IMR-90 (cell line): Measurements from ENCODE around the gene NDRG4. TPM values are rescaled to one million over a fixed set of nuclear protein-coding genes. Genes with fewer than 3 reads are reported as not detected.

ENCODE experiments used
- ATAC-seq: fragments of 200-7000 bp; cut with Tn5 transposase; 2 replicates; pipeline ENCODE4 v1.9.1; 2020; ENCODE audit warnings: low read depth, mild to moderate bottlenecking, moderate library complexity
- BruUV-seq: library from RNA; stranded (reverse); fragments of 400-500 nt; replicated peaks from 2 replicates; lab custom pipeline; 2021; lab: Mats Ljungman, UMichigan
- CTCF ChIA-PET: fragments of 300-600 bp; formaldehyde crosslinking; extraction: SDS; loops from one replicate; lab custom pipeline; 2021; ENCODE audit warnings: antibody characterized with exemption; lab: Yijun Ruan, JAX
- POLR2A ChIA-PET: fragments of 300-600 bp; sonication (Branson Sonifier 250); formaldehyde crosslinking; loops from one replicate; lab custom pipeline; 2022; ENCODE audit warnings: antibody characterized with exemption; ENCODE audit not compliant: unreplicated experiment; lab: Charles Lee
- DNase-seq: peaks from one replicate; pipeline ENCODE4 v3.0.0; 2013
- H2AFZ ChIP-seq: replicated peaks from 2 replicates; pipeline ENCODE3; 2013; ENCODE audit warnings: low read length, mild to moderate bottlenecking; ENCODE audit not compliant: poor library complexity
- H2AK5ac ChIP-seq: 2 replicates; pipeline ENCODE4 v1.6.1; 2013; ENCODE audit warnings: low read depth, low read length, inconsistent platforms
- H2AK9ac ChIP-seq: replicated peaks from 2 replicates; pipeline ENCODE3; 2013; ENCODE audit warnings: mild to moderate bottlenecking, low read depth, low read length, moderate library complexity; ENCODE audit not compliant: poor library complexity
- H2BK120ac ChIP-seq: 2 replicates; pipeline ENCODE4 v1.6.1; 2013; ENCODE audit warnings: low read depth, low read length, inconsistent platforms
- H2BK15ac ChIP-seq: 3 replicates; pipeline ENCODE4 v1.6.1; 2013; ENCODE audit warnings: low read depth, low read length, inconsistent platforms
- H2BK20ac ChIP-seq: 2 replicates; pipeline ENCODE4 v1.6.1; 2013; ENCODE audit warnings: low read depth, mild to moderate bottlenecking, inconsistent platforms, low read length, moderate library complexity
- H2BK5ac ChIP-seq: 2 replicates; pipeline ENCODE4 v1.6.1; 2013; ENCODE audit warnings: mild to moderate bottlenecking, low read depth, low read length, inconsistent platforms; ENCODE audit not compliant: poor library complexity, severe bottlenecking
- H3K14ac ChIP-seq: replicated peaks from 2 replicates; pipeline ENCODE4 v1.6.1; 2013; ENCODE audit warnings: low read depth, low read length, inconsistent platforms
- H3K18ac ChIP-seq: 2 replicates; pipeline ENCODE4 v1.6.1; 2013; ENCODE audit warnings: low read depth, low read length, control low read depth
- H3K23ac ChIP-seq: 2 replicates; pipeline ENCODE4 v1.6.1; 2013; ENCODE audit warnings: low read depth, low read length, inconsistent platforms
- H3K27ac ChIP-seq: 2 replicates; pipeline ENCODE4 v1.5.1; 2013; ENCODE audit warnings: mild to moderate bottlenecking, control low read depth, low read length; ENCODE audit not compliant: insufficient read depth
- H3K27me3 ChIP-seq: 2 replicates; pipeline ENCODE4 v1.6.1; 2013; ENCODE audit warnings: low read length; ENCODE audit not compliant: control insufficient read depth, insufficient read depth
- H3K36me3 ChIP-seq: 2 replicates; pipeline ENCODE4 v1.6.1; 2013; ENCODE audit warnings: low read length, mixed read lengths; ENCODE audit not compliant: control insufficient read depth, insufficient read depth
- H3K4ac ChIP-seq: 2 replicates; pipeline ENCODE4 v1.6.1; 2013; ENCODE audit warnings: low read depth, low read length, inconsistent platforms
- H3K4me1 ChIP-seq: 2 replicates; pipeline ENCODE4 v1.6.1; 2013; ENCODE audit warnings: low read length, mixed read lengths; ENCODE audit not compliant: control insufficient read depth, insufficient read depth
- H3K4me2 ChIP-seq: 2 replicates; pipeline ENCODE4 v1.6.1; 2013; ENCODE audit warnings: low read depth, mild to moderate bottlenecking, control low read depth, low read length, moderate library complexity
- H3K4me3 ChIP-seq: 2 replicates; pipeline ENCODE4 v1.5.1; 2013; ENCODE audit warnings: low read depth, mild to moderate bottlenecking, control low read depth, low read length, moderate library complexity; ENCODE audit not compliant: insufficient read depth
- H3K56ac ChIP-seq: 2 replicates; pipeline ENCODE4 v1.6.1; 2013; ENCODE audit warnings: low read length, inconsistent platforms; ENCODE audit not compliant: insufficient read depth; ENCODE audit errors: extremely low read depth
- H3K79me1 ChIP-seq, 2 experiments: 2 replicates each; pipeline ENCODE4 v1.6.1; 2013; ENCODE audit warnings: low read length in 2 of 2, inconsistent platforms in 1 of 2, low read depth in 1 of 2
- H3K9ac ChIP-seq: 2 replicates; pipeline ENCODE4 v1.6.1; 2013; ENCODE audit warnings: low read depth, low read length, control low read depth
- H3K9me1 ChIP-seq: 2 replicates; pipeline ENCODE4 v1.6.1; 2013; ENCODE audit warnings: low read length, inconsistent platforms; ENCODE audit not compliant: insufficient read depth
- H3K9me3 ChIP-seq: 2 replicates; pipeline ENCODE4 v1.6.1; 2013; ENCODE audit warnings: low read length; ENCODE audit not compliant: control insufficient read depth, insufficient read depth
- H4K20me1 ChIP-seq: 2 replicates; pipeline ENCODE4 v1.6.1; 2013; ENCODE audit warnings: low read length, inconsistent platforms; ENCODE audit not compliant: insufficient read depth
- H4K5ac ChIP-seq: 2 replicates; pipeline ENCODE4 v1.6.1; 2013; ENCODE audit warnings: mild to moderate bottlenecking, low read depth, low read length, control low read depth
- H4K8ac ChIP-seq, 2 experiments: 2 replicates each; pipeline ENCODE4 v1.6.1; 2013; ENCODE audit warnings: low read depth in 2 of 2, low read length in 2 of 2, control low read depth in 1 of 2, inconsistent platforms in 1 of 2
- H4K91ac ChIP-seq: 2 replicates; pipeline ENCODE4 v1.6.1; 2013; ENCODE audit warnings: low read depth, low read length, inconsistent platforms; ENCODE audit not compliant: insufficient read depth
- CHD1 ChIP-seq: IDR thresholded peaks from 2 replicates; pipeline ENCODE4 v1.6.1; 2012; ENCODE audit warnings: low read depth, low read length, improper control_type of control experiment
- MXI1 ChIP-seq: IDR thresholded peaks from 2 replicates; pipeline ENCODE4 v1.6.1; 2012; ENCODE audit warnings: low read depth, mild to moderate bottlenecking, low read length, moderate library complexity, borderline replicate concordance
- POLR2A ChIP-seq: IDR thresholded peaks from 2 replicates; pipeline ENCODE4 v1.6.1; 2012; ENCODE audit warnings: mild to moderate bottlenecking, low read depth, low read length
- RAD21 ChIP-seq: IDR thresholded peaks from 2 replicates; pipeline ENCODE4 v1.6.1; 2012; ENCODE audit warnings: low read length, improper control_type of control experiment
- RCOR1 ChIP-seq: IDR thresholded peaks from 2 replicates; pipeline ENCODE4 v1.6.1; 2012; ENCODE audit warnings: mild to moderate bottlenecking, low read length, improper control_type of control experiment; ENCODE audit not compliant: insufficient replicate concordance
- WGBS, 2 experiments: methylation state at CpG; one replicate each; pipeline versions ENCODE4 v1.1.5 to v1.1.7; 2013; ENCODE audit warnings: missing lambda C conversion rate in 2 of 2; ENCODE audit not compliant: insufficient read length in 1 of 2; ENCODE audit errors: extremely low coverage in 2 of 2; 5-methylcytosine and 5-hydroxymethylcytosine counted together
- dilution Hi-C: fragments of 300-500 bp; cut with HindIII; formaldehyde crosslinking; loops from one replicate; pipeline ENCODE4 v1.14.3; 2018; ENCODE audit warnings: low sequenced_read_pairs; ENCODE audit not compliant: unreplicated experiment
- in situ Hi-C: fragments of 300-500 bp; cut with MboI; formaldehyde crosslinking; loops from 3 replicates; pipeline ENCODE4 v1.14.3; 2019; ENCODE audit warnings: low sequenced_read_pairs, inconsistent platforms, mixed read lengths
- intact Hi-C: fragments of 100-400 bp; cut with micrococcal nuclease; formaldehyde crosslinking; loops from 2 replicates; pipeline ENCODE4 v1.10.0; 2022
- polyA plus RNA-seq, 3 experiments: library from polyadenylated mRNA; depleted of rRNA; stranded (reverse); fragments of >200 nt; gene quantifications; 2 replicates each; pipeline ENCODE4 v1.2.3, GENCODE V29; 2012; ENCODE audit warnings: low replicate concordance in 1 of 3
- total RNA-seq: library from RNA; depleted of rRNA; stranded (reverse); fragments of >200 nt; gene quantifications from 2 replicates; pipeline ENCODE4 v1.2.3, GENCODE V29; 2012
- TF ChIP-seq, protein P1 (sequence below): fragments of 150-350 bp; IDR thresholded peaks from 2 replicates; pipeline ENCODE4 v1.6.1; 2017; ENCODE audit warnings: mild to moderate bottlenecking, antibody characterized with exemption, low read length, low read depth
- TF ChIP-seq, protein P2 (sequence below): conservative IDR thresholded peaks from 2 replicates; pipeline ENCODE4 v1.5.1; 2012; ENCODE audit warnings: mild to moderate bottlenecking, low read depth, low read length, improper control_type of control experiment

The NDRG4 gene
- total and polyA plus RNA-seq, 2 of the 4 experiments (the other 2 are of a cell fraction), result 10.9 to 23.5 TPM

DNA sequence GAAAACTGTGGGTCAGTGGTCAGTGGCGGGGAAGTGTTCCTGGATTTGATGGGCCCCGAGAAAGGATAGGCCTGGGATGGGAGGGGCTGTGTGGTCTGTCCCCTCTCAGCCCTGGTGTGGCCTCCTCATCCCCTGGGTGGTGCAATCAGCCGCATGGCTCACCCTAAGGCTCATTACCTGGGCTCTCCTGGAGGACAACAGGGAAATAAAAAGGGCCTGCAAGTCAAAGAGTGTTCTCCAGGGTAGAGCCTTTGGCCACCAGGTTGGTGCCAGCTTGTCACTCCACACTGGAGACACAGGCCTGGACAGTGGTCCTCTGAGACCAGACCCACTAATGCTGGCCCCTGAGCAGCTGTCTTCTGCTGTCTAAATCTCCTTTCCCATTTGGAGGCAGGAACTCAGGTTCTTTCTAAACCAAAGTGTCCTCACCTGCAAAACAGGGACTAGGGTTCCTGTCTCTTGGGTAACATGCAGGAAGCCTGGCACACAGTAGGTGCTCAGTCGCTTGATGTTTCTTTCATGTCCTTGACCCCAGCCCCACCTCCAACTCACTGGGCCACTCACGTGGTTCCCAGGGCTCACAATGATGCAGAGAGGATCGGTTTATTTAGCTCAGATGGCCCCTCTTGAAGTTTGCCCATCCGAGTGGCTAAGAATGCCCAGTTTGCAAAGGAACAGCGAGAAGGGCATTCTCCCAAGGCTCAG is 2.4 kb downstream of the NDRG4 start (continued):
- no peak for TF ChIP-seq MXI1
- TF ChIP-seq, protein P1, sequence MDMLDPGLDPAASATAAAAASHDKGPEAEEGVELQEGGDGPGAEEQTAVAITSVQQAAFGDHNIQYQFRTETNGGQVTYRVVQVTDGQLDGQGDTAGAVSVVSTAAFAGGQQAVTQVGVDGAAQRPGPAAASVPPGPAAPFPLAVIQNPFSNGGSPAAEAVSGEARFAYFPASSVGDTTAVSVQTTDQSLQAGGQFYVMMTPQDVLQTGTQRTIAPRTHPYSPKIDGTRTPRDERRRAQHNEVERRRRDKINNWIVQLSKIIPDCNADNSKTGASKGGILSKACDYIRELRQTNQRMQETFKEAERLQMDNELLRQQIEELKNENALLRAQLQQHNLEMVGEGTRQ, result no peak

DNA sequence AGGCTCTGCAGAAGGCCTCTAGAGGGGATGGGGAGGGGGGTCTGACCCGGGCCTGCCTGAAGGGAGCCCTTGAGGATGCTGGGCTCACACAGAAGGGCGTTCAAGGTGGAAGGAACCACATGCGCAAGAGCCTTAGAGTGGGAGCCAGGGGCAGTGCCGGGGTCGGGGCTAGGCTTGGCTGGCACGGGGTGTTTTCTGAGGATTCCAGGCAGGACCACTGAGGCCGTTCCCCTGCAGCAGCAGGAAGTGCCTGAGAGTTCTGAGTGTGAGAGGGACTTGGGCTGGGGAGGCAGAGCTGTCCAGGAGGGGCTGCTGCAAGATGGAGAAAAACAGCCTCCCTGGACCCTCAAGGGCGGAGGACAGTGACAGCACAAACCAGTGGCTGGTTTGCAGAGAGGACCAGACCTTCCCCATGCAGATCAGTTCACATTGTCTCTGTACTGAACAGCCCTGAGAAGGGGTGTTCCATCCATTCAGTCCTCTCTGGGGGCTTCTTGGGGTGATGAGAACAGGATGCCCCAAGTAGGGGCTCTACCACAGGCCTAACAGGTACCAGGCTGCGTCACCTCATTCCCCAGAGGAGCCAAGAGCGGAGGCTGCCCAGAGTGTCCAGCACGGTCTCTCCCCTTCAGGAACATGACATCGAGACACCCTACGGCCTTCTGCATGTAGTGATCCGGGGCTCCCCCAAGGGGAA is 3.4 kb downstream of the NDRG4 start:
- Histone ChIP-seq H3K27me3 (no peaks in the 10 kb centered on the region; the same call in 1 of the 2 replicates), H3K4me3 (no peak overlapping the region), H3K9me3 (no peaks in the 10 kb centered on the region), H3K4ac (no peak overlapping the region), H2BK20ac (no peak overlapping the region), H3K14ac (no peak overlapping the region), H3K23ac (no peak overlapping the region), H4K8ac (no peak overlapping the region), H3K9me1 (0 out of 2 replicates have a peak, but pooled peaks cover 4% of the 10 kb centered on the region), H4K91ac (no peak overlapping the region), H2AK9ac (no peak overlapping the region), H3K9ac (no peak overlapping the region), H4K5ac (no peak overlapping the region), H3K79me1 (0 out of 4 replicates have a peak, but pooled peaks cover 0 to 7% of the 10 kb centered on the region in 2 experiments), H2AK5ac (no peak overlapping the region), H2BK5ac (no peak overlapping the region), H2BK15ac (no peak overlapping the region), H3K36me3 (0 out of 2 replicates have a peak, but pooled peaks cover 3% of the 10 kb centered on the region), H3K4me1 (peaks cover 6% of the 10 kb centered on the region; the same call in 1 of the 2 replicates), H4K20me1 (no peaks in the 10 kb centered on the region), H3K27ac (no peak overlapping the region), H2BK120ac (no peak overlapping the region), H3K4me2 (no peak overlapping the region), H3K56ac (no peak overlapping the region), H3K18ac (no peak overlapping the region), H2AFZ (no peak overlapping the region)
- intact Hi-C loops (no loop called here), in situ Hi-C loops (no loop called here), dilution Hi-C loops (no loop called here)
- ATAC-seq, result no peak
- ChIA-PET POLR2A (no interaction called here), CTCF (no interaction called here)
- BruUV-seq, result no TSS peak
- WGBS, 2 experiments, result 88% methylated on average over 12 of the region's 14 CpGs; no CpG with 5 or more reads in 1 of the 2 experiments
- no peak for DNase-seq
- TF ChIP-seq CHD1 (no peak), RCOR1 (no peak), POLR2A (no peak), RAD21 (no peak)
- TF ChIP-seq, protein P2, sequence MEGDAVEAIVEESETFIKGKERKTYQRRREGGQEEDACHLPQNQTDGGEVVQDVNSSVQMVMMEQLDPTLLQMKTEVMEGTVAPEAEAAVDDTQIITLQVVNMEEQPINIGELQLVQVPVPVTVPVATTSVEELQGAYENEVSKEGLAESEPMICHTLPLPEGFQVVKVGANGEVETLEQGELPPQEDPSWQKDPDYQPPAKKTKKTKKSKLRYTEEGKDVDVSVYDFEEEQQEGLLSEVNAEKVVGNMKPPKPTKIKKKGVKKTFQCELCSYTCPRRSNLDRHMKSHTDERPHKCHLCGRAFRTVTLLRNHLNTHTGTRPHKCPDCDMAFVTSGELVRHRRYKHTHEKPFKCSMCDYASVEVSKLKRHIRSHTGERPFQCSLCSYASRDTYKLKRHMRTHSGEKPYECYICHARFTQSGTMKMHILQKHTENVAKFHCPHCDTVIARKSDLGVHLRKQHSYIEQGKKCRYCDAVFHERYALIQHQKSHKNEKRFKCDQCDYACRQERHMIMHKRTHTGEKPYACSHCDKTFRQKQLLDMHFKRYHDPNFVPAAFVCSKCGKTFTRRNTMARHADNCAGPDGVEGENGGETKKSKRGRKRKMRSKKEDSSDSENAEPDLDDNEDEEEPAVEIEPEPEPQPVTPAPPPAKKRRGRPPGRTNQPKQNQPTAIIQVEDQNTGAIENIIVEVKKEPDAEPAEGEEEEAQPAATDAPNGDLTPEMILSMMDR, result no peak
